GM18502 (cell line): ENCODE results near the gene FNDC11.
"Not testable (repeated sequence)": the region's sequence is repeated elsewhere in the genome, so short reads cannot be mapped to it uniquely, and the experiment has no call there.

Experiments used
- ATAC-seq: cut with Tn5 transposase; IDR thresholded peaks from one replicate; pipeline ENCODE4 v1.9.1; 2021; ENCODE audit warnings: mild to moderate bottlenecking; ENCODE audit not compliant: unreplicated experiment, poor library complexity

Gene FNDC11

DNA sequence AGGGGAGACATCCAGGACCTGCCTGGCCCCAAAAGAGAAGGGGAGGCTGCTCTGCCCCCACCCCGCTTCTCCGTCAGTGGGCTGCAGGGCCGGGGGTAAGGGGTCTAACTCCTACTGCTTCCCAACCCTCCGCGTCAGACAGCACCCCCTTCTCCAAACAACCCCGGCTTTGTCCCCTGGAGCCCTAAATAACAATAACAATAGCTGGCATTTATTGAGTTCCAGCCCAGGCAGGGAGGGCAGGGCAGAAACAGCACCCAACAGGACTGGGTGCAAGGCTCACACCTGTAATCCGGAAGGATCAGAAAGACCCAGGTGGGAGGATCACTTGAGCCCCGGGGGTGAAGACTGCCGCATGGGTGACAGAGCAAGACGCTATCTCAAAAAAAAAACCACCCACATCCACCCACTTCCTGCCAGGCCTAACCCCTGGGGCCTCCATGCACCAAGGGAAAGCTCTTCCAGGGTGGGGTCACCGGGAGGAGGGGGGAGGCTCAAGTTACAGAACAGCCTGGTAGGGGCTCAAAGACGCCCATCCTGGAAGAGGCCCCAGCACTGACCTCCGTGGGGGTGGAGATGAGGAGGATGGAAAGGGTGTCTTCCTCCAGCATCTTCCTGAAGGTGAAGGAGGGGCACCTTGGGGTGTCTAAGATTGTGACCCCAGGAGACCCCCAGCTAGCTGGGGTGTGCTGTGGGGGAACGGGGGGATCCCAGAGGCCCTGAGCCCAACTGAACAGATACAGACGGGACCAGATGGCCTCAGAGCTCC lies 1.3 kb upstream of the FNDC11 start:
- ATAC-seq: peak; percentile 42

DNA sequence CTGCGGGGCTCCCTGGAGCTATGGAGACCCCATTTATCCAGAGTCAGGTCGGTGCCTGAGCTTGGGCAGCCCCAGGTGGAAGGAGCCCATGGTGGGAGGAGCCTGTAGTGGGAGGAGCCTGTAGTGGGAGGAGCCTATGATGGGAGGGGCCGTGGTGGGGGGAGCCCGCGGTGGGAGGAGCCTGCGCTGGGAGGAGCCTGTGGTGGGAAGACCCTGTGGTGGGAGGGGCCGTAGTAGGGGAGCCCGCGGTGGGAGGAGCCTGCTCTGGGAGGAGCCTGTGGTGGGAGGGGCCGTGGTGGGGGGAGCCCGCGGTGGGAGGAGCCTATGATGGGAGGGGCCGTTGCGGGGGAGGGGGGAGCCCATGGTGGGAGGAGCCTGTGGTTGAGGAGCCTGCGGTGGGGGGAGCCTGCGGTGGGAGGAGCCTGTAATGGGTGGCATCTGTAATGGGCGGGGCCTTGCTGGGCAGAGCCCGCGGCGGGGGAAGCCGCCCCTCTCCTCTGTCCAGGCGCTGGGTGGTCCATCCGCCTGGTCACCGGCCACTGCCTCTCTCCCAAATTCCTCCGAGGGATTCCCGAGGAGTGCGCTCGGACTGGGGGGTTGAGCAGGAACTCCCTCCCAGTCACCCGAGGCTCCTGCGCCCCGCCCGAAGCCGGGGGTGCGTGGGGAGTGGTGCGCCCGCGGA lies 567 bp upstream of the FNDC11 start:
- ATAC-seq: peak; percentile 54

DNA sequence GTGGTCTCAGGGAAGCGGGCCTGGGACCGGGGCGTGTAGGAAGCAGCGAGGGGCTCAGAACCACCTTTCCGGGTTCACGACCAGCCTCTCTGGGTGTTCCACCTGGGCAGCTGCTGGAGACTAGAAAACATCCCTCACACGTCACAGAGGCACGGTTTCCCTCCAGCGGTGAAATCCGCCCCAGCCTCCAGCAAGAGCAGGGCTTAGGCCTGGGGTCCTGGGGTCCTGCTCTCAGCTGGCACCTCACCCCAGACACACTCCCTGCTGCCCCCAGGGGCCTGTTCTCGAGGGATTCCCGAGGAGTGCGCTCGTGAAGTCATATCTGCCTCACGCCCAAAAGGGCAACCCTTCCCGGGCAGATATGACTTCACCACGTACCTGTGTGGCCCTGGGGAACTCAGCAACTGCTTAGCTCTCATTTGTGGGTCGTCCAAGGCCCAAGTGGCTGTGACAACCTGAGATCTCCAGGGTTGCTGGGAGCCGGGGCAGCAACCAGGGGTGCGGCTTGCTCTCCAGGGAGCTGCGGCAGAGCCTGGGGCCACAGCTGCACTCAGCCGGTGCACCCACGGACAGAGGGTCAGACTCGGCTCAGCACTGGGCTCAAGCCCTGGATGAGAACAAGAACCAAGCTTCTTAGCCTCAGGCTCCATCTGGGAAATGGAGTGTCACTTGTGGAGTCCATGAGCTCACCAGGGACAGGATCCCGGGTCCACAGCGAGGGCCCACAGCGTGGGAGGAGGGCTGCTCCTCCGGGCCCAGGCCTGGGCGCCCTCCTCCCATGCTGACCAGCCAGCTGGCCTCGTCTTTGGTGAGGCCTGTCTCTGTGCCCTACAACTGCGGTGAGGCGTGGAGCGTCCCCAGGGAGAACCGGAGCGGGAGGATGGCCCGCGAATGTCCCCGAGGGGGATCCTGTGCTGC lies 661 bp downstream of the FNDC11 start:
- peak; percentile 6 for ATAC-seq

DNA sequence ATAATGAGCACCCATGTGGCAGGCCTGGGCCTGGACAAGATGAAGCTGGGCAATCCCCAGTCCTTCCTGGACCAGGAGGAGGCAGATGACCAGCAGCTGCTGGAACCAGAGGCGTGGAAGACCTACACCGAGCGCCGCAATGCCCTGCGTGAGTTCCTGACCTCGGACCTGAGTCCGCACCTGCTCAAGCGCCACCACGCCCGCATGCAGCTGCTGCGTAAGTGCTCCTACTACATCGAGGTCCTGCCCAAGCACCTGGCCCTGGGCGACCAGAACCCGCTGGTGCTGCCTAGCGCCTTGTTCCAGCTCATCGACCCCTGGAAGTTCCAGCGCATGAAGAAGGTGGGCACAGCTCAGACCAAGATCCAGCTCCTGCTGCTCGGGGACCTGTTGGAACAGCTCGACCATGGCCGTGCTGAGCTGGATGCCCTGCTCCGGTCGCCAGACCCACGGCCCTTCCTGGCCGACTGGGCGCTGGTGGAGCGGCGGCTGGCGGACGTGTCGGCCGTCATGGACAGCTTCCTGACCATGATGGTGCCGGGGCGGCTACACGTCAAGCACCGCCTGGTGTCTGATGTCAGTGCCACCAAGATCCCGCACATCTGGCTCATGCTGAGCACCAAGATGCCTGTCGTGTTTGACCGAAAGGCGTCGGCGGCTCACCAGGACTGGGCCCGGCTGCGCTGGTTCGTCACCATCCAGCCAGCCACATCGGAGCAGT lies 1.9 kb downstream of the FNDC11 start:
- no peak for ATAC-seq

DNA sequence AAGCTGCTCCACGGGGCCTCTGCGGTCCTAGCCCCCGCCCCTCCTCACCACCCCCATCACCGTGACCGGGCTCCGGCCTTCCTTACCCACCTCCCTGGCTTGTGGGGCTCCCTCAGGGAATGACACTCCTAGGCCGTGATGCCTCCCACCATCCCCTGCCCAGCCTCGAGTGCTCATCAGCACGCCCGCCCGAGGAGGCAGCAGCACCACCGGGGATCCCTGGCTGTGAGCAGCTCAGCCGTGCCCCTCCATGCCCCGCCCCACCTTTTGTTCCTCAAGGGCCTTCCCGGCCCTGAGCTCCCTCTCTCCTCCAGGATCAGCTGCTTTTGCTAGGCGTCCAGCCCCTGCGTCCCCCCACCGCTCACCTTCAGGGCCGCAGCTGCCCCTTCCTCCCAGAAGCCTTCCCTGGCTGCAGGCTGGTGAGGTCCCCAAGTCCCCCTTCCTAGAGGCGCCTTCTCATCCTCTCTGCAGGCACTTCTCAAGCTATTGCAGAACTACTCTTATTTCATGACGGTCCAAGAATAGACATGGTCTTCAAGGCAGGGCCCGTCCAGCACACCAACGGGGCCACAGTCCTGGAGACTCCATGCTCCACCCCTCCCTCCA lies 3.0 kb downstream of the FNDC11 start:
- ATAC-seq: no peak

DNA sequence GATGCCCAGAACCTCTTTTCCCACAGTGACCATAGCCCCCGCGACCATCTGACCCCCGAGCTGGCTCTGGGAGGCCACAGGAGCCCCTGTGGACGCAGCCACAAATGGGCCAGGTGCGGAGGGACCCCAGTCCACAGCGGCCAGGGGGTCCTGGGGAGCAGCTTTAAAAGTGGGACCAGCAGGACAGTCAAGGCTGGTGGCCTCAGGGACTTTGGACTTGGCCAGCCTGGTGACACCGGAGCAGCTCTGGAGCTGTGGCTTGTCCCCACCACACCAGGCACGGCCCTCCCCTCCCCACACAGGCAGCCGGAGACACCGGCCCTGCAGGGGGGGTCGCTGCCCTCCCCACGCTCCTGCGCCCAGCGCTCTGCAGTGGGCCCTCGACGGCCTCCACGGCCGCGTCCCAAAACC lies 3.5 kb downstream of the FNDC11 start:
- no peak for ATAC-seq

DNA sequence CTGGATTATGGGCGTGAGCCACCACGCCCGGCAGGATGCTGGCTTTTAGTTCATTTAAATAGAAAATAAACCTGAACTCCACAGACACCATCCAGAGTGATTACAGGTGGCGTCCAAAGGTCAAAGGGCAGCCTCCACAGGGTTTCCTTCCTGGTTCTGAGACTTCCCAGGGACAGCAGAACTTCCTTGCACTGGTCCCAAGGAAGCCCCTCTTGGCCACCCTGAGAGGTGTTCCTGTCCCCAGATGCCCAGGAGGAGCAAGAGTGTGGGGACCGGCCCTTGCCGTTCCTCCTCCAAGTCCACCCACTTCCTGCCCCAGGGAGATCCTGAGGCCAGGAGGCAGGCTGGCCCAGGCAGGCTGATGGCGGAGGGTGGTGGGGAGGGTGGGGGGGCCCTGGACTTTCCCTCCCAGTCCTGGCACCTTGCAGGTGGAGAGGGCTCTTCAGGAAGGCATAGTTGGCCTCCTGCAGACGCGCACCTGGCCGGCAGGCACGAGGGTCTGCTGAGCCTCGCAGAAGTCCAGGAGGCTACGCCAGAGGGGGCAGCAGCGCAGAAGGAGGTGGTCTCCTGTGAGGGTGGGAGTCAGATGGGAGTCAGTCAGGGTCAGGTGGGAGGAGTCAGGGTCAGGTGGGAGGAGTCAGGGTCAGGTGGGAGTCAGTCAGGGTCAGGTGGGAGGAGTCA lies 5.0 kb downstream of the FNDC11 start:
- ATAC-seq: no peak

DNA sequence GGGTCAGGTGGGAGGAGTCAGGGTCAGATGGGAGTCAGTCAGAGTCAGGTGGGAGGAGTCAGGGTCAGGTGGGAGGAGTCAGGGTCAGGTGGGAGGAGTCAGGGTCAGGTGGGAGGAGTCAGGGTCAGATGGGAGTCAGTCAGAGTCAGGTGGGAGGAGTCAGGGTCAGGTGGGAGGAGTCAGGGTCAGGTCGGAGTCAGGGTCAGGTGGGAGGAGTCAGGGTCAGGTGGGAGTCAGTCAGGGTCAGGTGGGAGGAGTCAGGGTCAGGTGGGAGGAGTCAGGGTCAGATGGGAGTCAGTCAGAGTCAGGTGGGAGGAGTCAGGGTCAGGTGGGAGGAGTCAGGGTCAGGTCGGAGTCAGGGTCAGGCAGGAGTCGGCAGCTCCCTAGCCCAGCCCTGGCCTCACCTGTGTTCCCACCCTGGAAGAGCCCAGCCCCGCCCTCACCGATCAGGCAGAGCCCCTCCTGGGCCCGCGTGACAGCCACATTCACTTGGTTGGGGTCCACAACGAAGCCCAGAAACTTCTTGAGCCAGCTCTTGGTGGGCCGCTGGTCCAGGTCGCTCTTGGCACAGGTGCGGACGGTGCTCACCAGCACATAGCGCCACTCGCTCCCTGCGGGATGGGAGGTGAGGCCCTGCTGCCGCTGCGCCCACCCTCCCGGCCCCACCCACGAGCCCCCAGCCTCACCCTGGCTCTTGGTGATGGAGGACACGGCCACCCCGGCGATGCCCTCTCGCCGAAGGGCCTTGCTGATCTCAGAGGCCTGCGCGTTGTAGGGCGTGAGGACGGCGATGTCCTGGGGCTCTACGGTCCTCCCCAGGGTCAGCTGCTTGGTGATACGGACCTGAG lies 5.8 kb downstream of the FNDC11 start:
- ATAC-seq: not testable (repeated sequence)

DNA sequence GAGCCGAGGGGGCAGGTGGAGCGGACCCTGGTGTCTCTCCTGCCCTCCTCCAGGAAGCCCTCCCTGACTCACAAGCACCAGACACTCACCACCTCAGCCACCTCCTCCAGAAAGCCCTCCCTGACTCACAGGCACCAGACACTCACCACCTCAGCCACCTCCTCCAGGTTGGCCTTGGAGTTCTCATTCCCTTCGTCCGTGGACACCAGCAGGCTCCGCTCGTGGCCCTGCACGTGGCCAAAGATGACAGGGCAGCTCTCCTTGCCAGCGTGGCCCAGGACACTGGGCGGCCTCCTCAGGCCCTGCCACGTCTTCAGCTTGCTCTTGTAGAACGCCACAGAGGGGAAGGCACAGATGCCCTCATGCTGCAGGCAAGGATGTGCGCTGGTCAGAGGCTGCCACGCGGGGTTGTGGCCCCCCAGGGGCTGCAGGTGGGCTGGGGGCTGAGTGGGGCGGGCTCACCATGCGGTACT lies 6.4 kb downstream of the FNDC11 start:
- no peak for ATAC-seq

DNA sequence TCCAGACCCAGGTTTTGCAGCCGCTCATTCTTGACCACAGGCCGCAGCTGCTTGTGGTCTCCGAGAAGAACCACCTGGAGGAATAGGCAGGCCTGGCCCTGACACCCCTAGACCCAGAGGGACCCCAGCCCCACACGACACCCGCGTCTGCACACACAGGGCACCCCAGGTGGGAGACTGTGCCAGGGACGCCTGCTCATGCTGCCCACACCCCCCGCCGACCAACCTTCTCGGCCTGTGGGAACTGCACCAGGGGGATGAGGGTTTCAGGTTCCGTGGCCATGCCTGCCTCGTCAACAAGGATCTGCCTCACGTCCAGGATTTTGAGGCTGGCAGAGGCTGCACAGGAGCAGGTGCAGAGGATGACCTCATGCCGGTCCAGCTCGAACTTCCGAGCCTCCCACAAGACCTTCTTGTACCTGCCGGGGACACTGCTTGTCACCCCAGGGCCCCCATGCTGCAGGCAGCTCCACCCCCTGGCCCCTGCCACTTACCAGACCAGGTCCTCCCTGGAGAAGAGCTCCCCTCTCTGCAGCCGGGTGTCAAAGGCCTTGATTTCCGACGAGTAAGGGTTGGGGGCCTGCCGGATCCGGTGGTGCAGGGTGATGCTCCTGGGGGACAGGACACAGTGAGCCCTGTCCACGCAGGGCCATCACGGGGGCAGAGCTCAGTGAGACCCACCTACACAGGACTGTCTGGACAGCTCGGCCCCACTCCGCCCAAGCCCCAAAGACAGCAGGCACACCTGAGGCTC lies 7.1 kb downstream of the FNDC11 start:
- ATAC-seq: no peak

DNA sequence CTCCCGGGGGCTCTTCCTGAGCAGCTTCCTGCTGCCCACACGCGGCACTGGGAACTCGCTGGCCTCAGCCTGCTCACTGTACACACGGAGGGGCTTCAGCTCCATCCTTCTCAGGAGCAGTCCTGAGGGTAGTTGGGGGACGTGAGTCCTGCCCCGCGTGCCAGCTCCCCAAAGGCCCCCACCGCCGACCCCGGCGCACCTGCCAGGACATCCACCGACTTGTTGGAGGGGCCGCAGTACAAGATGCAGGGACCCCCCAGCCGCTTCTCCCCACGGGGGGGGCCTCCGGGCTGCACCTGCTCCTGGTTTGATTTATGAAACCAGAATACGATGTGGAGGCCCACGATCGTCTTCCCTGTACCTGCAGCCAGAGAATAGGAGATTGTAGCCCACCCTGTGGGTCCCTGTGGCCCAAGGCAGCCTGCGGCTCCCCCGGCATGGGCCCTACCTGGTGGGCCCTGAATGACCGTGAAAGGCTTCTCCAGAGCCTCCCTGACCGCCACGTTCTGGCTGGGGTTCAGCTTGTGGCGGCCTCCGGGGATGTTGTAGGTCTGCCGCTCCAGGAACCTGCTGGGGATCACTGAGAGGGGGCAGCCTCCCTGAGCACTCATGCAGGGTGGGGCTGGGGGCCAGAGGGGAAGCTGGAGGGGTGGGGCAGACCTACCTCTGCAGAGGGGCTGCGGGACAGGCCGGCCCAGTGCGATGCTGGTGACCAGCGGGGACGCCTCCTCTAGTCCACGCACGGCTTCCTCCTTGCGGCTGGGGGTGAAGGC lies 7.9 kb downstream of the FNDC11 start:
- ATAC-seq: no peak

DNA sequence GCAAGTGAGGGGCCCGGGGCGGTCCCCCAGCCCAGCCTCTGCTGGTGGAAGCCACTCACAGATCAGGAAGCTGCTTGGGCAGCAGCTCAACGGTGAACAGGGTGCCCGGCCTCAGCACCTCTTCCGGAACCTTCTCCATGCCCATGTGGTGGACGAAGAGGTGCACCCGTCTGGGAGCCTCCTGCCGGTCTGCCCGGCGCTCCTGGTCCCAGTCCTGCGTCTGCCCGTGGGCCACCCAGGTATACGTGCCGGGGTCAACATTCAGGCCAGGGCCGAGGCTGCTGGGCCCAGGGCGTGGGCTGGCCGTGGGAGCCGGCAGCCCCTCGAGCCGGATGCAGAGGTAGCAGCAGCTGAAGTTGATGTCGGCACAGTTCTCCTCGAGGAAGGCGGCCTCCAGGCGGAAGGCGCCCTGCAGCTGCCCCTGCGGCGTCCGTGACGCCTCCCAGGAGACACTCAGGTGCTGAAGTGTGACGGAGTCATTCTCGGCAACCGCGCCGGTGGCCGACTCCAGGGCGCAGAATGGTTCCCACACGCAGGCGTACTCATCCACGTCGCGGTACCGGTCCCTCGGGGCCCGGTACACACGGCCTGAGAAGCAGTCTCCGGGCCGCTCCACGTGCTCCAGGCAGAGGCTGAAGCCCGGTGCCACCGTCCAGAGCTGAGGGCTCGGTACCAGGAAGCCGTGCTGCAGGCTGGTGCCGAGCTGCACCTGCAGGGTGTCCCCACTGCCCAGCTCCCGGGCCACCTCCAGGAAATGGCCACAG lies 8.7 kb downstream of the FNDC11 start:
- no peak for ATAC-seq

DNA sequence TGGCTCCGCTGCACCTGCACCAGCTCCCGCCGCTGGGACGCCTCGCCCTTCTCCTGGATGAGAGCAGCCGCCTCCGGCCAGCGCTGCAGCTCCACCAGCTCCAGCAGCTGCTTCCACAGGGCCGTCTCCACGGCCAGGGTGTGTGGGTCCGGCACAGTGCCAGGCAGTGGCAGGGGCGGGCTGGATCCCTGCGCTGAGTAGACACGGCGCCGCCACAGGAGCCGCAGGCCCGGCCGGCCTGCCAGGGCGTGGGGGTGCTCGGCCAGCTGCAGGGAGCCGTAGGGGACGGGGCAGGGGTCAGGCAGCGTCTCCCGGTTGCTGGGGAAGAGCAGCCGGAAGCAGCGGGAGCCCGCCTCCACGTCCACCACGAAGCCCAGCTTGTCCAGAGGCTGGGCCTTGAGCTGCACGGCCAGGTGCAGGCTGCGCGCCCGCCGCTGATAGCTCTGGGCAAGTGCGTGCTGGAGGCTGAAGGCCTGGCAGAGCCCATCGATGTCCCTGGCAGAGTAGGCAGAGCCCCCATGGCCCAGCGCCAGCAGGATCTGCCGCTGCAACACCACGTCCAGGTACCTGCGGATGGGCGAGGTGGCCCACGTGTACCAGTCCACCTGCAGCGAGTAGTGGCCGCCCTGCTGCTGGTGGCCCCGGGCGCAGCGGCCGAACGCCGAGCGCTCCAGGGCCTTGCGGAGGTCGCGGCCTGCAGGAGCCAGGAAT lies 9.4 kb downstream of the FNDC11 start:
- ATAC-seq: no peak

DNA sequence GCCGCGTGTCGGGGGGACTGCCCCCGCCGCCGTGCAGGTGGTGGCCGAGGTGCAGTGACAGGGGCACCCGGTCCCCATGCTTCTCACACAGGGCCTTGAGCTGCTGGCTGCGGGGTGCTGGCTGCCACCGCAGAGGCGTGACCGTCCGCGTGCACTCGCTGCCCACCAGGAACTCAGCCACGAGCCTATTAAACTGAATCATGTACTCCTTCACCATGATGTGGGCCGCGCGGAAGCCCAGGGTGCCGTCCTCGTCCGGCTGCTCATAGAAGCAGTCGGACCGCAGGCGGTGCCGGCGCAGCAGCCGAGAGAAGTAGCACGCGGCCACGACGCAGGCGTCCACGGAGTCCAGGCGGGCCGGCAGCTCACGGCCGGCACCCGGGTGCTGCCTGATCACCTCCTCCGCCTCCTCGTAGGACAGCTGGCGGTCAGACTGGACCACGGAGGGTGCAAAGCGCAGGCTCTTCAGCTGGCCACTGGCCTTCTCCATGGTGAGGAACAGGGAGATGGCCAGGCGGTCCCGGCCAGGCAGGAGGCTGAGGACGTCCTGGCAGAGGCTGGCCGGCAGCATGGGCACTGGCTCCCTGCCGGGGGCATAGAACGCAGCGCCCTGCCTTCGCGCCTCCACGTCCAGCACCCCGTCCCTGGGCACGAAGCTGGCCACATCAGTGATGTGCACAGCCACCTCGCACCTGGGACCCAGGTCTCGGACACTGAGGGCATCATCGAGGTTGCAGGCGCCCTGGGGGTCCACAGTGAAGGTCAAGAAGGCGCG lies 10.3 kb downstream of the FNDC11 start:
- ATAC-seq: no peak
